Right forelimb (tissue), 1 donor: ENCODE data around the gene WDR31.
"Not testable (repeated sequence)": the region's sequence is repeated elsewhere in the genome, so short reads cannot be mapped to it uniquely, and the experiment has no call there.

ENCODE experiments used
- DNase-seq: peaks from one replicate; pipeline ENCODE4 v3.0.0-alpha.2; 2018

WDR31 gene

GRCh38 chr9:113368348-113368981 is 28.4 kb upstream of the WDR31 start:
- no peak for DNase-seq

GRCh38 chr9:113365652-113366051 is 25.6 kb upstream of the WDR31 start:
- DNase-seq: not testable (repeated sequence)

DNA sequence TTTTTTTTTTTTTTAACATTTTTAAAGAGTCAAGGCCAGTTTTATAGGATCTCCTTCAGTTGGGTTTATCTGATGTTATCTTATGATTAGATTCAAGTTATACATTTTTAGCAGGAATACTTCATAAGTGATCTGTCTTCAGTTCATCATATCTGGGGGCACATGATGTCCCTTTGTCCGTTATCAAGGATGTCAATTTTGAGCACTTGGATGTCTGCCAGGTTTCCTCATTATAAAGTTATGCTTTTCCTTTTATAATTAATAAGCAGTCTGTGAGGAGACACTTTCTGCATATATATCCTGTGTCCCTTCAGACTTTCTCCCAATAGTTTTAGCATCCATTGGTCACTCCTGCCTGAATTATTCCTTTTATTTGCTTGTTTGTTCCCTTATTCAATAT is 24.9 kb upstream of the WDR31 start:
- no peak for DNase-seq

DNA sequence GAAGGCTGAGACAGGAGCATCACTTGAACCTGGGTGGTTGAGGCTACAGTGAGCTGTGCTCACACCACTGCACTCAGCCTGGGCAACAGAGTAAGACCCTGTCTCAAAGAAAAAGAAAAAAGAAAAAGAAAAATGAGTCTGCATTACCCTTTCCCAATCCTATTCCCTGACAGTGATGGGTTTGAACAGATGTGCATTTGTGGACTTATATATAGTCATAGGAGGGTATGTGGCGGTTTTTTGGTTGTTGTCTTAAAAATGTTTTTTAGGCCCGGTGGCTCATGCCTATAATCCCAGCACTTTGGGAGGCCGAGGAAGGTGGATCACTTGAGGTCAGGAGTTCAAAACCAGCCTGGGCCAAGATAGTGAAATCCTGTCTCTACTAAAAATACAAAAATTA is 23.3 kb upstream of the WDR31 start:
- DNase-seq: no peak

DNA sequence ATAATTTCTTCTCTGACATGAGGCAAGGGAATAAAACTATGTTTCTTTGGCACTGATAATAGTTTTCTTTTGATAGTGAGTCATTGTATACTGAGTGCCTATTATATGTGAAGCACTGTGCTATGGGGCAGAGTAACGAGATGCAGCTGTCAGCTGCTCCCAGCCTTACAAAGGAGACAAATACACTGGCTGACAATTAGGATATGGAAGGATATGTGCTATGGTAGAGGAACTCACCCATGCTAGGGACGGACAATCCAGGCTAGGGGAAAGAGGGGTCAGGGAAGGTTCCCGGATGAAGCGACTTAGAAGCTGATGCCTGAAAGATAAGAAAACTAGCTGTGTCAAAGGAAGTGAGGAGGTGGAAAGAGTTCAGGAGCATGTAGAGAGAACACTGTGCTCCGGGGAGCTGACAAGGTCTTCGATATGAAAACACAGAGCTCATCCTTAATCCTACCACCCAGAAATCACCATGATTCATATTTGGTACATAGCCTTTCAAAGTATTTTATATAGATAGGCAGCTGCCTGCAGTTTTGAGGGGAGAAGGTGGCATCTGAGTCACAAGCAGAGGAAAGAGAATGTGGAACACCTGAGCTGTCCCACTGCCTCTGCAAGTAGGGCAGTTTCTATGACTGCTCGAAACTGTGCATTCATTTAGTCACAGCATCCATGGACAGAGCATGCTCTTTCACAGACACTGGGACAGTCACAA is 21.4 kb upstream of the WDR31 start:
- DNase-seq: no peak

DNA sequence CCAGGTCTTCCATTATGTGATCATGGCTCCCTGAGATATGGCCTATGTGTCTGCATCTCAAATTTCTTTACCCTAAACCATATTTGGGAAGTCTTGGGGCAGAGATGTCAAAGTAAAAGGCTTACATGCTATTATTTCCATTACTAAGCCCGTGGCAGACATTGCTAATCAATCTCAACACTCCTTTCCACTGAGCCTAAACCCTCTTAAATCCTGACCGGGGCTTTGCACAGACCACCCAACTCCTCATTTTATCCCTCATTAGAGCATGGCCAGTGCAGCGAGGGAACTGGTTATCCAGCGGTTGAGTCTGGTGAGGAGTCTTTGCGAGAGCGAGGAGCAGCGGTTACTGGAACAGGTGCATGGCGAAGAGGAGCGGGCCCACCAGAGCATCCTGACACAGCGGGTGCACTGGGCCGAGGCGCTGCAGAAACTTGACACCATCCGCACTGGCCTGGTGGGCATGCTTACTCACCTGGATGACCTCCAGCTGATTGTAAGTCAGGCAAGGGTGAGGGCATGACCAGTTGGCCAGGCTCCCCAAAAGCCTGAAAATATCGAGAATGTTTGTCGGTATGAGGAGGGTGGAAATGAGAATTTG is 20.3 kb upstream of the WDR31 start:
- DNase-seq: no peak

GRCh38 chr9:113359385-113359784 is 19.3 kb upstream of the WDR31 start:
- no peak for DNase-seq

- DNase-seq: no peak
These were observed 16.7 kb upstream of the WDR31 start for GRCh38 chr9:113356686-113357292.

DNA sequence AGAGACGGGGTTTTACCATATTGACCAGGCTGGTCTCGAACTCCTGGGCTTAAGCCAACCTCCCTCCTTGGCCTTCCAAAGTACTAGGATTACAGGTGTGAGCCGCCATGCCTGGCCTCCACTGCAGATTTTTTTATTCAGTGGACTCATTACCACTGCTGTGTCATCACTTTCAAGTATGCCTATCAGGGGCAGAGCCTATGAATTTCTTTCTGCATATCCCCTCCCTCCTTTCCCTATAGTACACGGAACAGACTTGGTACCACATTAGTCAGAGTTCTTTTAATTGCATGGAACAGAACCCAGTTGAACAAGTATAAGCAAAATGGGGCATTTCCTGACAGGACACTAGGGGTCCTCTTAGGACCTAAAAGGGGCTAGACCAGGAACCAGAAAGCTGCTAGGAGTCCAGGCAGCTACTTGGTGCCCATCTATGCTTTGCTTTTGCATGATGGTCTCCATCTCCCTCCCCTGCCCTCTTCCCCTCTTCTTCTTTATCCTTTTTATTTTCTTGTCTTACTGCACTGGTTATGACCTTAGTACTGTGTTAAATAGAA is 15.0 kb upstream of the WDR31 start:
- DNase-seq: no peak

GRCh38 chr9:113352411-113352810 is 12.3 kb upstream of the WDR31 start:
- DNase-seq: no peak

DNA sequence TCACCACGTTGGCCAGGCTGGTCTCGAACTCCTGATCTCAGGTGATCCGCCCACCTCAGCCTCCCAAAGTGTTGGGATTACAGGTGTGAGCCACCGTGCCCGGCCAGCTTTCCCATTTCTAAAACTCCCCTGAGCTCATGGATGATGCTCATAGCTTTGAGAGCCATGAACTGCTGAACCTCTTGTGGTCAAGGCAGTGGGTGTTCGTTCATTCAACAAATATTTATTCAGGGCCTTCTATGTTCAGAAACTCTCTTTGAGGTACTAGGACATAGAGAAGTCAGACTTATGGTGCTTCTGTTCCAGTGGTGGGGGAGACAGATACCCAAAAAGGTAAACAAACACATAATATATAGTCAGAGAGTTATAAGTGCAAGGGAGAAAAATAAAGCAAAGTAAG is 11.9 kb upstream of the WDR31 start:
- no peak for DNase-seq

GRCh38 chr9:113350937-113351336 is 10.9 kb upstream of the WDR31 start:
- no peak for DNase-seq

DNA sequence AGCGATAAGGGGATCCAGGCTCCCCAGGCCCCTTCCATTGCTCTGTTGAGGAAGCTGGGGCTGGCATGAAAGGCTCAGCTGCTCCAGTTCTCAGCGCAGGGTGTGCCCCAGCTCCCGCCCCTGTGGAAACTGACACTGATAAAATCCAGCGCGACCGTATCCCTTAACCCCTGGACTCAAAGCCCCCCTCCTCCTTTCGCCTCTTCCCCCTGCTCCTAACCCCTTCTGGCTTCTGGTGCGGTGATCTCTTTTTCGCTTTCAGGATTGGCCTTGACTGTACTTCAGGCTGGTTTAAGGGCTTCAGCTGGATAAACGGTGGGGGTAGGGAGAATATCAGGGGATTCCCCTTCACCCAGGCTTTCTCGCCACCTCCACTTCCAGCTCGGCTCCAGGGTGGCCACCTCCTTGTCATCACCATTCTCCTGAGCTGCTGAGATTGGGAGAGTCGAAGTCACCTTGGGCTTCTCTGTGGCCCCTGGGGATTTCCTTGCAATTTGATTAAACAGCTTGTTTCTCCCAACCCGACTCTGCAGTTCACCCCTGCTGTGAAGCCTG is 10.1 kb upstream of the WDR31 start:
- DNase-seq: no peak

- no peak for DNase-seq
These were observed 9.5 kb upstream of the WDR31 start, which contains the start of gene BSPRY for GRCh38 chr9:113349445-113350094. BSPRY (plus strand) TSS chr9:113349541; CDS start chr9:113349580, 39 bp downstream.

DNA sequence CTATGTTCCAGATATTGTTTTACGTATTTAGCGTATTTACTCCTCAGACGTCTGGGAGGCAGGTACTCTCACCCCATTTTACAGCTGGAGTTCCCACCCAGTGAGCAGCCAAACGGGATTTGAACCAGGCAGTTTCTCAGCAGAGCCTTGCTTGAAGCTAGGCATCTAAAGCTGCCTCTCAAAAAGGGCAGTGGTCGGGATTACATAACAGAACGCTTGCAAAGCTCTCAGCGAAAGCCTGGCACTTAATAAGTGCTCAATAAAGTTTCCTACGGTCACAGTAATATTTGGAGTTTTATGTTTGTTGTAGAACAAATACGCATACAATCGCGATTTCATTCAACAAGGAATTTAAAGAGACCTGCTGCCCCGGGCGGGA is 9.0 kb upstream of the WDR31 start:
- no peak for DNase-seq

- no peak for DNase-seq
These were observed 8.4 kb upstream of the WDR31 start for GRCh38 chr9:113348437-113348836.

GRCh38 chr9:113345671-113346070 is 5.6 kb upstream of the WDR31 start:
- DNase-seq: no peak

GRCh38 chr9:113345190-113345589 is 5.1 kb upstream of the WDR31 start:
- no peak for DNase-seq

DNA sequence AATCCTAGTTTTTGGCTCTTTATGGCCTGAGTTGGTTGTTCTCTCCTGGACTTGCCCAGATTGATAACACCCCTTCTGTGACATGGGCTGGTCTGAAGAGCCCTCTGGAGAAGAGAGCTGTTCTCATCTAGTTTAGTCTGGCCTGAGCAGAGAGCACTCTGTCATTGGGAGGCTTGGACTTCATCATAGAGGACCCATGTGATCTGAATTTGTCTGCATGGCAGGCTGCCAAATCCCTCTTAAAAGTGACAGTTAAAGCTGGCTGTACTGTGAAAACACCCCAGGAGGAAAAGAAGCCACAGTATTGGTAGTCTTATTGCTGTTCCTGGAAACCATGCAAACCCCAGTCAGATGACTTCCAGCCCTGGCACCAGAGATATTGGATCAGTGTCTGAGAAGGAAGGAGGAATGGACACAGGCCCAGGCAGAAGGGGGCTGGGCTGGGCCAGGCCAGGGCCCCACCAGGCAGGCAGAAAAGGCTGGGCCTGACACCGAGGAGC is 3.7 kb upstream of the WDR31 start:
- peak; percentile 66 for DNase-seq

- DNase-seq: no peak
These were observed 1.8 kb upstream of the WDR31 start for GRCh38 chr9:113341712-113342410.

DNA sequence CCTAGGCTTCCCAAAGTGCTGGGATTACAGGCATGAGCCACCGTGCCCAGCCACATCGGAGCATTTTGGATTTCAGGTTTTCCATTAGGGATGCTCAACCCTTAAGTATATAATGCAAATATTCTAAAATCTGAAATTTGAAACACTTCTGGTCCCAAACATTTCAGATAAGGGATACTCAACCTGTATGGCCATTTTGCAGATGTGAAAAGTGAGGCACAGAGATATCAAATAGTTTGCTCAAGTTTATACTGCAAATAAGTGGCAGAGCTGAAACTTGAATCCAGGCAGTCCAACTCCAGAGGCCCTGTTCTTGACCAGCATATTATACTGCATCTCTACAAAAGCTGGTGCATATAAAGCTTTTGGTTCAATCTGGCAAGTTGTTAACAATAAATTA is 2.4 kb downstream of the WDR31 start:
- DNase-seq: no peak

DNA sequence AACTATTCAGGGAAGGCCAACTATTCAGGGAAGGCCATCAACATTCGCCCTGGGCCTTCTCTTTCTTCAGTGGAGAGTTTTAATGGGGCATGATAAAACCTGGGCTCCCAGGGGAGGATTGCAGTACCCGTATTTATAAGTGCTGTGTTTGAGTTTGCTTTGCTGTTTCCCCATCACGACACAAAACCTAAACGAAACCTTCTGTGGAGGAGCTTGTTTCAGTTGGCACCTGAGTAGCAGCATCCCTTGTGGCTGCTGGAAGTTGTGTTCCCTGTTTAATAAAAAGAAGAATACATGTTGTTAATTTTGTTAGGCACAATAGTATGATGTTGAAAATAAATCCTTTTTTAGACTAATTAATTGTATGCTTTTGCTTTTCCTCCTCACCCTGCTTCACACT is 8.3 kb downstream of the WDR31 start:
- DNase-seq: no peak
